Osteoblast (primary cell): ENCODE results near the gene B3GNT5. TPM values are rescaled to one million over a fixed set of nuclear protein-coding genes. Genes with fewer than 3 reads are reported as not detected.
"Not testable (repeated sequence)": the region's sequence is repeated elsewhere in the genome, so short reads cannot be mapped to it uniquely, and the experiment has no call there.

ENCODE experiments used
- DNase-seq: peaks from one replicate; pipeline ENCODE4 v3.0.0; 2011; ENCODE audit warnings: low spot score, mixed read lengths; ENCODE audit not compliant: insufficient read length; ENCODE audit errors: missing footprints
- H2AFZ ChIP-seq: 2 replicates; pipeline ENCODE4 v1.6.0; 2011; ENCODE audit warnings: mild to moderate bottlenecking, low read length
- H3K27ac ChIP-seq: 2 replicates; pipeline ENCODE4 v1.5.1; 2011; ENCODE audit warnings: mild to moderate bottlenecking, low read depth, low read length, moderate library complexity
- H3K27me3 ChIP-seq: 2 replicates; pipeline ENCODE4 v1.6.0; 2012; ENCODE audit warnings: mild to moderate bottlenecking, control low read depth, inconsistent platforms, low read length, moderate library complexity; ENCODE audit not compliant: insufficient read depth
- H3K36me3 ChIP-seq: 2 replicates; pipeline ENCODE4 v1.5.1; 2011; ENCODE audit warnings: mild to moderate bottlenecking, low read length, control low read depth, moderate library complexity; ENCODE audit not compliant: insufficient read depth
- H3K4me1 ChIP-seq: 2 replicates; pipeline ENCODE4 v1.5.1; 2011; ENCODE audit warnings: mild to moderate bottlenecking, low read length, control low read depth, moderate library complexity; ENCODE audit not compliant: insufficient read depth
- H3K4me2 ChIP-seq: 2 replicates; pipeline ENCODE4 v1.6.0; 2011; ENCODE audit warnings: mild to moderate bottlenecking, low read length; ENCODE audit not compliant: insufficient read depth
- H3K4me3 ChIP-seq: fragments of 200-600 bp; sonication (generic); 3 replicates; pipeline ENCODE4 v1.5.1; 2012; ENCODE audit warnings: mild to moderate bottlenecking, low read length, inconsistent platforms; ENCODE audit not compliant: insufficient read depth
- H3K79me2 ChIP-seq: 2 replicates; pipeline ENCODE4 v1.6.0; 2012; ENCODE audit warnings: mild to moderate bottlenecking, low read length, control low read depth, inconsistent platforms; ENCODE audit not compliant: insufficient read depth
- H3K9me3 ChIP-seq: 2 replicates; pipeline ENCODE4 v1.5.1; 2011; ENCODE audit warnings: low read depth, low read length, control low read depth
- H4K20me1 ChIP-seq: 2 replicates; pipeline ENCODE4 v1.6.0; 2012; ENCODE audit warnings: mild to moderate bottlenecking, low read length, control low read depth; ENCODE audit not compliant: insufficient read depth
- CTCF ChIP-seq: IDR thresholded peaks from 2 replicates; pipeline ENCODE4 v1.5.1; 2011; ENCODE audit warnings: mild to moderate bottlenecking, low read depth, low read length, moderate library complexity; ENCODE audit errors: extremely low read depth
- total RNA-seq: library from RNA; depleted of rRNA; stranded (reverse); fragments of >200 nt; gene quantifications from 2 replicates; pipeline ENCODE4 v1.2.3, GENCODE V29; 2012

B3GNT5 gene
- total RNA-seq, 1 donor: 0.36 TPM

- Histone ChIP-seq H3K4me2 (no peak overlapping the region), H3K4me3 (no peak overlapping the region), H3K27me3 (no peaks in the 10 kb centered on the region), H2AFZ (no peak overlapping the region), H3K4me1 (no peaks in the 10 kb centered on the region), H3K9me3 (no peaks in the 10 kb centered on the region), H4K20me1 (no peaks in the 10 kb centered on the region), H3K79me2 (no peaks in the 10 kb centered on the region), H3K36me3 (no peaks in the 10 kb centered on the region), H3K27ac (no peak overlapping the region)
- no peak for TF ChIP-seq CTCF
- no peak for DNase-seq
These were observed 28.7 kb upstream of the B3GNT5 start for GRCh38 chr3:183224180-183224970.

- Histone ChIP-seq H3K4me2 (no peak overlapping the region), H3K27ac (no peak overlapping the region), H3K4me3 (no peak overlapping the region), H3K9me3 (no peaks in the 10 kb centered on the region), H2AFZ (no peak overlapping the region), H4K20me1 (no peaks in the 10 kb centered on the region), H3K4me1 (no peaks in the 10 kb centered on the region), H3K27me3 (no peaks in the 10 kb centered on the region), H3K36me3 (no peaks in the 10 kb centered on the region), H3K79me2 (no peaks in the 10 kb centered on the region)
- no peak for DNase-seq
- TF ChIP-seq CTCF: no peak
These were observed 26.6 kb upstream of the B3GNT5 start for GRCh38 chr3:183226333-183226890.

- H3K27ac ChIP-seq: no peak overlapping the region
- no peaks in the 10 kb centered on the region for H3K4me1 ChIP-seq
- no peaks in the 10 kb centered on the region for H3K27me3 ChIP-seq
- no peaks in the 10 kb centered on the region for H3K79me2 ChIP-seq
- no peak overlapping the region for H2AFZ ChIP-seq
- DNase-seq: no peak
- no peak for TF ChIP-seq CTCF
- H3K9me3 ChIP-seq: no peaks in the 10 kb centered on the region
- H4K20me1 ChIP-seq: no peaks in the 10 kb centered on the region
- H3K4me3 ChIP-seq: no peak overlapping the region
- no peaks in the 10 kb centered on the region for H3K36me3 ChIP-seq
- no peak overlapping the region for H3K4me2 ChIP-seq
These were observed 25.5 kb upstream of the B3GNT5 start for GRCh38 chr3:183227586-183227985.

GRCh38 chr3:183229178-183229577 lies 23.9 kb upstream of the B3GNT5 start:
- H3K4me3 ChIP-seq: no peak overlapping the region
- no peaks in the 10 kb centered on the region for H3K27me3 ChIP-seq
- DNase-seq: no peak
- H2AFZ ChIP-seq: no peak overlapping the region
- H3K27ac ChIP-seq: no peak overlapping the region
- H4K20me1 ChIP-seq: no peaks in the 10 kb centered on the region
- H3K9me3 ChIP-seq: no peaks in the 10 kb centered on the region
- H3K4me2 ChIP-seq: no peak overlapping the region
- no peaks in the 10 kb centered on the region for H3K36me3 ChIP-seq
- H3K79me2 ChIP-seq: no peaks in the 10 kb centered on the region
- H3K4me1 ChIP-seq: no peaks in the 10 kb centered on the region
- TF ChIP-seq CTCF: no peak

- not testable (repeated sequence) for DNase-seq, H3K27me3 ChIP-seq, H3K9me3 ChIP-seq, H3K79me2 ChIP-seq, H3K4me1 ChIP-seq, H3K36me3 ChIP-seq, H3K27ac ChIP-seq, H2AFZ ChIP-seq, H3K4me3 ChIP-seq, H4K20me1 ChIP-seq, H3K4me2 ChIP-seq
These were observed 22.8 kb upstream of the B3GNT5 start for GRCh38 chr3:183230251-183230650.
